Measurements from ENCODE around the gene ZXDC.

ZXDC gene

GRCh38 chr3:126439968-126440708, 35.6 kb downstream of the ZXDC start:
- no peak for DNase-seq (ENCODE audit: insufficient read length, low spot score)
- TF ChIP-seq POLR2A (IDR thresholded peaks at IDR 0.05; ENCODE audit: low read depth, low read length): no peak
- no peak for FAIRE-seq

- FAIRE-seq (no peak), DNase-seq (ENCODE audit: insufficient read length, low spot score) (no peak)
- no peak for TF ChIP-seq POLR2A (IDR thresholded peaks at IDR 0.05; ENCODE audit: low read depth, low read length)
Measured at GRCh38 chr3:126439346-126439967, 36.2 kb downstream of the ZXDC start.

- no peak for TF ChIP-seq POLR2A (IDR thresholded peaks at IDR 0.05; ENCODE audit: low read depth, low read length)
- FAIRE-seq: no peak
- no peak for DNase-seq (ENCODE audit: insufficient read length, low spot score)
Measured at GRCh38 chr3:126438746-126439145, 36.9 kb downstream of the ZXDC start.

- DNase-seq (ENCODE audit: insufficient read length, low spot score) (no peak), FAIRE-seq (no peak)
- TF ChIP-seq POLR2A (IDR thresholded peaks at IDR 0.05; ENCODE audit: low read depth, low read length): no peak
Measured at GRCh38 chr3:126438186-126438585, 37.5 kb downstream of the ZXDC start.

- FAIRE-seq (no peak), DNase-seq (ENCODE audit: insufficient read length, low spot score) (no peak)
- no peak for TF ChIP-seq POLR2A (IDR thresholded peaks at IDR 0.05; ENCODE audit: low read depth, low read length)
Measured at GRCh38 chr3:126436826-126437717, 38.6 kb downstream of the ZXDC start.

- no peak for TF ChIP-seq POLR2A (IDR thresholded peaks at IDR 0.05; ENCODE audit: low read depth, low read length)
- DNase-seq (ENCODE audit: insufficient read length, low spot score): no peak
- FAIRE-seq: no peak
Measured at GRCh38 chr3:126435456-126436315, 40.0 kb downstream of the ZXDC start.

GRCh38 chr3:126434931-126435411, 40.7 kb downstream of the ZXDC start:
- no peak for FAIRE-seq
- TF ChIP-seq POLR2A (IDR thresholded peaks at IDR 0.05; ENCODE audit: low read depth, low read length): no peak
- DNase-seq (ENCODE audit: insufficient read length, low spot score): no peak

GRCh38 chr3:126434264-126434590, 41.5 kb downstream of the ZXDC start:
- no peak for FAIRE-seq
- no peak for TF ChIP-seq POLR2A (IDR thresholded peaks at IDR 0.05; ENCODE audit: low read depth, low read length)
- DNase-seq (ENCODE audit: insufficient read length, low spot score): no peak

GRCh38 chr3:126433496-126434263, 42.0 kb downstream of the ZXDC start:
- no peak for DNase-seq (ENCODE audit: insufficient read length, low spot score)
- no peak for FAIRE-seq
- no peak for TF ChIP-seq POLR2A (IDR thresholded peaks at IDR 0.05; ENCODE audit: low read depth, low read length)

GRCh38 chr3:126433105-126433430, 42.6 kb downstream of the ZXDC start:
- no peak for FAIRE-seq
- DNase-seq (ENCODE audit: insufficient read length, low spot score): no peak
- TF ChIP-seq POLR2A (IDR thresholded peaks at IDR 0.05; ENCODE audit: low read depth, low read length): no peak

GRCh38 chr3:126432361-126433104, 43.2 kb downstream of the ZXDC start:
- no peak for TF ChIP-seq POLR2A (IDR thresholded peaks at IDR 0.05; ENCODE audit: low read depth, low read length)
- DNase-seq (ENCODE audit: insufficient read length, low spot score) (no peak), FAIRE-seq (no peak)

GRCh38 chr3:126431103-126431534, 44.6 kb downstream of the ZXDC start:
- TF ChIP-seq POLR2A (IDR thresholded peaks at IDR 0.05; ENCODE audit: low read depth, low read length): no peak
- FAIRE-seq (no peak), DNase-seq (ENCODE audit: insufficient read length, low spot score) (no peak)

All from H54 (cell line).